GM12873 (cell line): ENCODE measurements around the gene SMIM28.

Source experiments
- CTCF ChIP-seq: IDR thresholded peaks from 2 replicates; pipeline ENCODE4 v1.5.1; 2012; ENCODE audit warnings: low read depth, mild to moderate bottlenecking, moderate library complexity, low read length, control low read depth; ENCODE audit not compliant: insufficient read depth; ENCODE audit errors: missing control alignments

The SMIM28 gene

DNA sequence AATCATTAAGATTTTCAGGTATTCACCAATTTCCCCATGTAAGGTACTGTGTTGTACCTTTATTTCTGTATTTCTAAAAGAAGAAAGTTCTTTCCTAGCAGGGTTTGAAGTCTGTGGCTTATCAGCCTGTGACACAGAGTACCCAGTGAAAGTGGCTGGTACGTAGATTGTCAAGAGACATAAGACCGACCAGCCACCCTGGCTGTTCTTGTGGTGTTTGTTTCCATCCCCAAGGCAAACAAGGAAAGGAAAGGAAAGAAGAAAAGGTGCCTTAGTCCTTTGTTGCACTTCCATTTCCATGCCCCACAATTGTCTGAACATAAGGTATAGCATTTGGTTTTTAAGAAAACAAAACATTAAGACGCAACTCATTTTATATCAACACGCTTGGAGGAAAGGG lies 40.6 kb upstream of the SMIM28 start:
- TF ChIP-seq CTCF: no peak

DNA sequence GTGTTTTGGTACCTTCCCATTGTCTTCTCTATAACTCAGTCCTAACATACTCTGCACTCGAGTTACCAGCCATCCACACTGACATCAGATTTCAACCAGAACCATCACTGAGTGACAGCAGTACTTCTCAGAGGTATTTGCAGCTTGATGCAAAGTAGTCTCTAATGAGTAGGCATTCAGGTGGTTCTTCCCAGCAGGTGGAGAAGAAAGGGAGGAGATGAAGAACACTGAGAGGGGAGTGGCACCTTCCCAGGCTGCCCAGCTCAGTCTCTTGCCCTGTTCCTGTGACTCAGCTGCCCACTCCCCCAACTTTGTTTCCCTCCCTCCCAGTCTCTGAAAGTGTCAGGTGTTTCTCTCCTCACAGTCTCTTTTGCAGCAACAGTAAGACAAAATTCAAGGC lies 38.7 kb upstream of the SMIM28 start:
- TF ChIP-seq CTCF: no peak

DNA sequence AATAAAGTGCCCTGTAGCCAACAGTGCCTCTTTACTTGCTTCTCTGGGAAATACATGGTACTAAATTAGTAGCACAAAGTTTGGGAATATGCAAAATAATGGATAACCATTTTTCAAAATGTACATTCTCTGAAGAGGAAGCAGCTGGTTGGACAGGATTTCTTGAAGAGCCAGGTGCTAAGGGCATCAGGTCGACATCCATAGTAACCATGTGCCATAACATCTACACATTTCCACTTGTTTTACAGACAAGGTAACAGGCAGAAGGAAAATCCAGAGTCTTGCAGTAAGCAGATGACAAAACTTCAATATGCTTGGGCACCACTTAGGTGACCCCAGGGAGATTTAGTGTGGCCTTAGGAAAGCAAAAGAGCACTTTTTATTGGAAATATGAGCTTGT lies 36.5 kb upstream of the SMIM28 start:
- no peak for TF ChIP-seq CTCF

- TF ChIP-seq CTCF: no peak
Measured at GRCh38 chr6:138343112-138343511, 34.6 kb upstream of the SMIM28 start.

DNA sequence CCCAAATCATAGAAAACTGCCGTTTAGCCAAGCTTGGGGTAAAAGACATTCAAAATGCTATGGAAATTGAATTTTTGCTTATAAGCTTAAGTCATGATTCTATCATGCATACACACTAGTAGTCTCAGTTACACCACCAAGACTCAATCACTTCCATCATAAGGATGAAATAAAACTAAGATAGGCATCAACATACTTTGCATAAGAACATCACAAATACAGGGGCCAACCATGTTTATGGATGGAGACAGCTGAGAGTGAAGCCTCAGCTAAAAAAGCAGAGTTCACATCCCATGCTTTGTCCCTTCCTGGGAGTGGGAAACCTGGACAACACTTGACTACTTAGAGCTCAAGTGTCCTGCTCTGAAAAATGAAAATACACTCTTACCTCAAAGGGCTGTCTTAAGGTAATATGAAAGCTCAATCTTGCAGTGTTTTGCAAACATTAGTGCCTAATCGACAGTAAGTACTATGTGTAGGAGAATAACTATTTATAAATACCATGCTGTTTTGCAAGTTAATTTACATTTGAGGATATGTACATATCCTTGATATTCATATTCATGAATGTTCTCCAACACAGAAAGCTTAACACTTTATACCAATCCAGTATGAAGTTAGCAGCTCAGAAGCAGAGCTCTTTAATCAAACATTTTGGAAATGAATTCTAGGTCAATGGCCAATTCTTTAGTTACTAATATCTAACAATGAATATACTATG lies 32.0 kb upstream of the SMIM28 start:
- TF ChIP-seq CTCF: no peak

DNA sequence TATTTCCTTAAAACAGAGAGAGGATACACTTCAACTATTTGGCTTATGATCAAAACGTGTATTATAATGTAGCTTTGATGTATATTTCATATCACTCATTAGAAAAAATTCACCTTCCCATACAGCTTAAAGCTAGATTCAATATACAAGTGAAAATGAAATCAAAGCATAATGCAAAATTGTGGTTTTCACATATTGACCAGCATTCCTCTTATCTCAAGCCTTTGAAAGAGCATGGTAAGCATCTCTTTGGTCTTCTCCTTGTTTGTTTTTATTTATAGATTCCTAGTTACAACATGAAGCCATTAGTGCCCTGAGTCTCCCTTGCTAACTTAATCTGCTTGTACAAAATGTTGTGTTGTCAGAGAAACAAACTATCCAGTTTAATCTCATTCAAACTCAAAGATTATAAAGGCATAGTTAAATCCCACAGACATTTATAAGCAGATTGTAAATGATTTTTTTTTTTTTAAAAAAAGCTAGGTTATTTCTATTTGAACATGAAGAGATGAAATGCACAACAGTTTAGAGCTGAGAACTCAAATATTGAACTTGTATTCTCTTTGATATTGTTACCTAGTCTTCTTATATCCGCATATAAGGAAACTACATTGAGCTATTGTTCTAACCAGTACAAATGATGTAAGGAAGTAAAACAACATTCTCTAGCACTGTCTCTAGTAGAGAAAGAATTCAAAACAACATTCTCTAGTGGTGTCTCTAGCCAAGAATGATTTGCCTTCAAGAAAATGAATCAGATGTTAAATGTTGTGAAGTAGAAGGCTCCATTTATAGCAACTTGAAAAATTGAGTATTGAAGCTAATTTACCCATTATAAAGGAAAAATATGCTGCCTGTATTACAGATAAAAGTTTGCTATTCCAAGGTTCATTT lies 31.2 kb upstream of the SMIM28 start:
- TF ChIP-seq CTCF: no peak

- no peak for TF ChIP-seq CTCF
Measured at GRCh38 chr6:138347864-138348263, 29.8 kb upstream of the SMIM28 start.
